Measurements from ENCODE around the gene GALNT16.

DNA sequence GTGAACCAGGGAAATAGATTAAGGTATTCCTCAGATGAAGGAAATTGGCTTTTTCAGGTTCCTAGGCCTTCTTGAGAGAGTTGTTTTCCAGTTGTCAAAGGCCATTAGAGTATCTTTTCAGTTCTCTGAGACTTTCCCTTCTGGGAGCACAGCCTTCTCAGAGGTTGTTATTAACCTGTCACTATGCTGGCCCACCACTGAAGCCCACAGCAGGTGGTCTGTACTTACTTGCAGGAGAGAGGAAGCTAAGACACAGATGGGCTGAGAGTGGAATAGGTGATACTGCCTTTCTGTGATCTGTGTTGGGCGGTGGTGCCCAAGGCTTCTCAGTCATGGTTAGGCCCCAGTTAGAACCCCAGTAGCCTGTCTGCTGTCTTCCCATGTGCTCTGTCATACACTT, 22.8 kb upstream of the GALNT16 start:
- TF ChIP-seq POLR2A (IDR thresholded peaks at IDR 0.05; ENCODE audit: low read depth, low read length) (no peak), POLR2AphosphoS5 (IDR thresholded peaks at IDR 0.05; ENCODE audit: low read depth, low read length) (no peak), TAF1 (IDR thresholded peaks at IDR 0.05; ENCODE audit: low read depth, low read length) (no peak), SPI1 (IDR thresholded peaks at IDR 0.05; ENCODE audit: low read depth, low read length) (no peak), POU2F2 (IDR thresholded peaks at IDR 0.05; ENCODE audit: low read depth, low read length) (no peak)
